Measurements from ENCODE around the gene ALPP.

DNA sequence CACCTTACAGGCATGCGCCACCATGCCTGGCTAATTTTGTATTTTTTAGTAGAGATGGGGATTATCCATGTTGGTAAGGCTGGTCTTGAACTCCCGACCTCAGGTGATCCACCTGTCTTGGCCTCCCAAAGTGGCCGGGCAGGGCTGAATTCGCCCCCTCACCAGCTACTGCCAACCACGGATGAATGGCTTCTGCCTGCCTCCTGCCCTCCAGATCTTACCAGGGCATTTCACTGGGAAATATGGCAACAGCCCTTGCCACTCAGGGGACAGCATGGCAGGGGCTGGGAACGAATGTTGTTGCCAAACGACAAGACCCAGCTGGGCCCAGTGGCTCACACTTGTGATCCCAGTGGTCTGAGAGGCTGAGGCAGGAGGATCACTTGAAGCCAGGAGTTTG is 1.8 kb upstream of the ALPP start:
- TF ChIP-seq, protein P1, sequence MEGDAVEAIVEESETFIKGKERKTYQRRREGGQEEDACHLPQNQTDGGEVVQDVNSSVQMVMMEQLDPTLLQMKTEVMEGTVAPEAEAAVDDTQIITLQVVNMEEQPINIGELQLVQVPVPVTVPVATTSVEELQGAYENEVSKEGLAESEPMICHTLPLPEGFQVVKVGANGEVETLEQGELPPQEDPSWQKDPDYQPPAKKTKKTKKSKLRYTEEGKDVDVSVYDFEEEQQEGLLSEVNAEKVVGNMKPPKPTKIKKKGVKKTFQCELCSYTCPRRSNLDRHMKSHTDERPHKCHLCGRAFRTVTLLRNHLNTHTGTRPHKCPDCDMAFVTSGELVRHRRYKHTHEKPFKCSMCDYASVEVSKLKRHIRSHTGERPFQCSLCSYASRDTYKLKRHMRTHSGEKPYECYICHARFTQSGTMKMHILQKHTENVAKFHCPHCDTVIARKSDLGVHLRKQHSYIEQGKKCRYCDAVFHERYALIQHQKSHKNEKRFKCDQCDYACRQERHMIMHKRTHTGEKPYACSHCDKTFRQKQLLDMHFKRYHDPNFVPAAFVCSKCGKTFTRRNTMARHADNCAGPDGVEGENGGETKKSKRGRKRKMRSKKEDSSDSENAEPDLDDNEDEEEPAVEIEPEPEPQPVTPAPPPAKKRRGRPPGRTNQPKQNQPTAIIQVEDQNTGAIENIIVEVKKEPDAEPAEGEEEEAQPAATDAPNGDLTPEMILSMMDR (IDR thresholded peaks at IDR 0.05) = no peak
- TF ChIP-seq POLR2A (IDR thresholded peaks at IDR 0.05) = no peak
- TF ChIP-seq POLR2AphosphoS5 (IDR thresholded peaks at IDR 0.05; ENCODE audit: insufficient read depth in 1 of 2, low read depth in 1 of 2) = no peak

Data from vagina (tissue), 2 donors.